M059J (cell line): ENCODE measurements around the gene PRKG2. TPM values are rescaled to one million over a fixed set of nuclear protein-coding genes. Genes with fewer than 3 reads are reported as not detected.
"Not testable (repeated sequence)": the region's sequence is repeated elsewhere in the genome, so short reads cannot be mapped to it uniquely, and the experiment has no call there.

Experiments used
- DNase-seq: peaks from one replicate; pipeline ENCODE4 v3.0.0-alpha.2; 2012; ENCODE audit warnings: low read depth
- total RNA-seq: library from RNA; depleted of rRNA; stranded (reverse); fragments of >200 nt; shearing (Covaris generic); gene quantifications from 2 replicates; pipeline ENCODE4 v1.2.3, GENCODE V29; 2014

The PRKG2 gene
- total RNA-seq, 1 experiment from 2014 or later, result 1.1 TPM

DNA sequence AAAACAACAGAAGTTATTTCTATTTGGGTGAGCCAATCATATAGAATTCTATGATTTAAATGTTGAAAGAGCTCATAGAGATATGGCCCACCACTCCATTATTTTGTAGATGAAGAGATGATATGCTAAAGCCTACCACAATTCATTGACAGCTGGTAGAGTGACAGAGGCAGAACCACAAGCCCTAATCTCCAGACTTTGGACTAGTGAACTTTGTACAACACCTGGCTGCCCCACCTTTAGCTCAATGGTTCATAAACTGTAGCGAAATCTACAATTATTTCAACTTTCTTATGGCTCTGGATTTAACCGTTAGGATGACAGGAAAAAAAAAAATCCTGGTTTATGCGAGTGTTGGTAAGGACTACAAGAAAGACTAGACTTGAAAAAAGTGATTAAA lies 50.9 kb downstream of the PRKG2 start:
- no peak for DNase-seq

DNA sequence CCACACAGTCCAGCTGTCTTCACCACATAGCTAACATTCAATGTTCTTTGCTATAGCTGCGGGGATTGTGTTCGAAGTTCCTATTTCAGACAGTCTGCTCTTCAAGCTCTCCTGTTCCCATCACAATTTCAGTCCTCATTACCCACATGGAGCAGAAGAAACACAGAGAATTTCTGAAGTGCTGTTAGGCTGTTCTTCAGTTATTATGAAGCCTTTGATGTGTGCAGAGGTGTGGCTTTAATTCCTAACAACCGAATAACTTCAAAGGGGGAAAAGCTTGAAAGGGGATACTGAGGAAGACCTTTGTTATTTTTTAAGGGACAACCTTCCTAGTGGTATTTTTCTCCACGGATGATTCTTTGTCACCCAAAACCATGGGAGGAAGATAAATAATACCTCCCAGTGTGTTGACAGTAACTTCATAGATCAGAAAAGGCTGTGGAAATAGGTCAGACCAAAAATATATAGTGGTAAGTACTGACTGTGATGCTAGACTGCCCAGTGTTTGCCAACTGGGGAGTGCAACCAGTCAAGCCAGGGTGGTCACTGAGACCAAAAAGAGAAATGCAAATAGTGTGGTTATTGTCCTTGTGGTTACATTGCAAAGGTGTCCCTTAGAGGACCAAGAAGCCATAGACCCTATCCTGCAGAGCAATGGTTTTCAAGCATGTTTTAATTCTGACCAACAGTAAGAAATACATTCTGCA lies 52.1 kb downstream of the PRKG2 start:
- DNase-seq, result no peak

DNA sequence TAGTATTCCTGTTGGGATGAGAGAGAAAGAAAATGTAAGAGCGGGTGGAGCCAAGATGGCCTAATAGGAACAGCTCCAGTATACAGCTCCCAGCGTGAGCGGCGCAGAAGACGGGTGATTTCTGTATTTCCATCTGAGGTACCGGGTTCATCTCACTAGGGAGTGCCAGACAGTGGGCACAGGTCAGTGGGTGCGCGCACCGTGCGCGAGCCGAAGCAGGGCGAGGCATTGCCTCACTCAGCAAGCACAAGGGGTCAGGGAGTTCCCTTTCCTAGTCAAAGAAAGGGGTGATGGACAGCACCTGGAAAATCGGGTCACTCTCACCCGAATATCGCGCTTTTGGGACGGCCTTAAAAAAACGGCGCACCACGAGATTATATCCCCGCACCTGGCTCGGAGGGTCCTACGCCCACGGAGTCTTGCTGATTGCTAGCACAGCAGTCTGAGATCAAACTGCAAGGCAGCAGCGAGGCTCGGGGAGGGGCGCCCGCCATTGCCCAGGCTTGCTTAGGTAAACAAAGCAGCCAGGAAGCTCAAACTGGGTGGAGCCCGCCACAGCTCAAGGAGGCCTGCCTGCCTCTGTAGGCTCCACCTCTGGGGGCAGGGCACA lies 61.2 kb downstream of the PRKG2 start:
- DNase-seq, result not testable (repeated sequence)

DNA sequence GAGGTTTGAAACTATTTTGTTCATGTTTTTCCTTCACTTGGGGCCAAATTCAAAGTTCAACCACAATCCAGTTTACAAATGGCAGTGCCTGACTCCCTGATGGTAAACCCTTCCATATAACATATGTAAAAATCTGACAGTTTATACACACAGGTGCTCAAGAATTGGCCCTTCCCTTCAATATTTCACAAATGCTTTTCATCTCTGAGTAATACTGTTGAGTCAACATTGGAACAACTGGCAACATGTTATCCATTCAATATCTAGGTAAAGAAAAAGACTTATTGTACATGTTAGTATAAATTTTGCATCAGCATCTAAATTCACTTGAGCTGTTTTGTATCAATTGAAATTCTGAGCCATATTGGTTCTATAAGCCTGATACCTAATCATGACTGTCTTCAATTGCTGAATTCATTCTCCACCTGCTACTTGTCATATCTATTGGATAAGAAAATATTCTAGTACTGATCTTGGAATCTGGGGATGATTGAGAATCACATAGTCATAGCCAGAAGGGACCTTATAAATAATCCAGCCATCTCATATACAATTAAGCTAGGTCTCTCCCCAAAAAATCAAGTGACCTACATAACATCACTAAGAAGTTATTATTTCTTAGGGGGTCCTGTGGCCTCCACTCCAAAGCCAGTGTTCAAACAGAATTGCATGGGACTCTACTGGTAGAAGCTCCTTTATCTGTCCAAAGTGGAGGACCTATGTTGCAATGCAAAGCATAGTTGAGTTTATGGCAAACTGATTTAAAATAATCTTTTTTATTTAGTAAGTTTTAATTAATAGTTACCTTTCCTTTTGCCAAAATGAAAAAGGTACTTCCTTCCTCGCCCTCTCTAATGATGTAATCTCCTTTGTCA lies 61.9 kb downstream of the PRKG2 start:
- DNase-seq, result no peak

DNA sequence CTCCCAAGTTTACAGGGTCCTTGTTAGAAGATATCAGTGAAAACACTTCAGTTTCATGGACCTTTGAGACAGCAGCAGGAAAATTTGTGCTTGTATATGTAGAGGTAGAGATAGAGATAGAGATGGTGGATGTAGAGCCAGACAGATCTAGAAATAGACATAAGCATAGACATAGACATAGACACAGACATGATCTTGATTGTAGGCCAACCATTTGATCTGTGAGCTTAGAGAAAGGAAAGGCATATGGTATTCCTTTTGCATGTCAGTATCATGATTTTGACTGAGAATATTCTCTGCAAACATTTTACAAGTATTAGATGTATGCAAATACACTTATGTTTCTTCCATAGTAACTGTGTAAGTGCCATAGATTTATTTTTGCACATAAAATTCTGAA lies 65.0 kb downstream of the PRKG2 start:
- no peak for DNase-seq

DNA sequence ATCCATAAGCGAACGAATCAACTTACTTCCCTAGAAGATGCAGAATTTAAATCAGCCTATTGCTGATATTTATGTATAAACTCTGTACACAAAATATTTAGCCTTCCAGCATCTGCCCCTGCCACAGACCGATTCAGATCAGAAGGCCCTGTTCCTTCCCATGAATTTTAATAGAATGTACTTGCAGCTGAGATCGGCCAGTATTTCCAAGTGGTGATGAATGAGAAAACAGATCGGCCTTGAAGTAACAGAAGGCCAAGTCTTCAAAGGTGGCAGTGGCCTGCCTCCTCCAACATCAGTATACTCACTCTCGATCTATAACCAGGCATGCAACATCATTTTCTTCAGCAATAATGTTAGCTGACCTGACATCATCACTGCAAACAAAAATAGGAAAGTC lies 66.4 kb downstream of the PRKG2 start:
- DNase-seq, result no peak

DNA sequence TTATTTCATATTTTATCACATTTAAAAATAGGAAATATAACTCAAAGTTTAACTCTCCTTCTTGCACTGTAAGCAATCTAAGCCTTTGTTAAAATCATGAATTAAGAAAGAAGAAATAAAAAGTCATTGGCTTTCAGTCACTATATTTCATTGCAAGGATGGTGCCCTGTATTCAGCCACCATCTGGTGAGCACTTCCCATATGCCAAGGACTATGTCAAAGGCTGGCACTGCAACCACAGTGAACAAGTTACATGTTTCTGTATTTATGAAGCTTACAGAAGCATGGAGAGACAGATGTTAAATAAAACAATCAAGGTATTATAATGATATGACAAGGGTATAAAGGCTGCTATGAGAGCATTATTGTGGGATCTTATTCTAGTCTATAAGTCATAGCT lies 68.6 kb downstream of the PRKG2 start:
- DNase-seq, result no peak

DNA sequence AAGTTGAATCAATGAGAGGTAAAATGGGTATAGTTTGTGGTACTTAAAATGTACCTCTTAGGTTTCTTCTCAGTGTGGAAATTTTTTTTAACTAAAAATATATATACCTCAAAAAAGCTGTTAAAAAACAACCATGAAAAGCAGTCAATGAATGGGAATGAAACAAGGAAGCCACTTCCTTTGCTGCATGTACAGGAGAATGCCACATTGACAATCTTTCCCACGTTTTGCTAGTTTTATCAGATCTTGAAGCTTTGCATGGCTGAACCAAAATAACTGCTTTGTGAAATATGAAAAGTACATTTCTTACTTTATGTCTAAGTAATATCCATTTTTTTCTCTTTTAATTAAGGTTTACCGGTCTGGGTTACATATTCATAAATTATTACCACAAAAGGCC lies 71.8 kb downstream of the PRKG2 start:
- no peak for DNase-seq

DNA sequence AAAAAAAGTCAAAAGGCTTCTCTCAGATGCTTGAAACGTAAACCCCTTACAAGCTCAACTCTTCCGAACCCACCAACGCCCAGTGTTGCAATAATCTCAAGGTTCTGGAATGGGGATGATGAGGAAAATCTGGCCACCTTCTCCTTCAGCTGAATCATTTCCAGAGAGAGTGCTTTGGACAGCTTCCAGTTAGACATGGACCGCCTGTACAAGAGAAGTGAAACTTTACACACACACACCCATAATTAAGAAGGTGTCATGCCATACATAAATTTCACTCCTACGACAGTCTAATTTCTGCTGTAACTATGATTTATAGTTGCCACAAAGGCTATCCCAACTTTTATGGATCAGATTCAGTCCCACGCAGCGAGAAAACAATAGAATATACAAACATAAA lies 72.3 kb downstream of the PRKG2 start:
- no peak for DNase-seq

DNA sequence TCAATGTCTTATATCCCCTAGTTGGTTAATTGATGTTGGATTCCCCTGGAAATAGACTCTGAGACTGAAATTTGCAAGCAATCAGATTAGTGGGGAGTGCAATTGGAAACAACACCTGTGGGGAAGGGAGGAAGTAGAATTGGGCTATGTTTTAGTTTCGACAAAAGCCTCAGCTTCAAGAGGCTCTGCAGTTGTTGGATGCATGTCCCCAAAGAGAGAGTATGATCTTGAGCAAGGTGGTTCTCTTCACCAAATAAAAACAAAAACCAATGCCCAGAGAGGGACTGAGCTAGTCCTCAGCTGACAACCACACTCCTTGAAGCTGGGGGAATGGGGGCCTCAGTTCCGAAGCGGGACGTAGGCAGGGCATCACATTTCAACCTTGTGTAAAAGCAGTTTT lies 77.1 kb downstream of the PRKG2 start:
- DNase-seq, result no peak

DNA sequence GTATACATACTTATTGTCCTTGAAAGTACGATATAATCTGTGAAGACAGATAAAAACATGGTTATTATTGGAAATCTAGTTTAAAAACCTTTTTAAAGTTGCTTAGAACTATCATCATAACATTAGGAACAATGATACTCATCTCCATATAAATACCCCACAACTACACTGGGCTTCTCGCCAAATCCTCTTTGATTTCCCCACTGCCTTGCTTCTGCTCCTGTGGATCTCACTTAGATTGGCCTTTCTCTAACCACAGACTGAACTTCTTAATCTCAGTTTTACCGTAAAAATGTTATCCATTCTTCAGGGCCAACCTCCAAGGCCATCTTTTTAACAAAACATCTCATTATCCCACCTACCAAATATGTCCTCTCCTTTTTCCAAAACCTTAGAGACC lies 77.6 kb downstream of the PRKG2 start:
- DNase-seq, result peak; percentile 69

DNA sequence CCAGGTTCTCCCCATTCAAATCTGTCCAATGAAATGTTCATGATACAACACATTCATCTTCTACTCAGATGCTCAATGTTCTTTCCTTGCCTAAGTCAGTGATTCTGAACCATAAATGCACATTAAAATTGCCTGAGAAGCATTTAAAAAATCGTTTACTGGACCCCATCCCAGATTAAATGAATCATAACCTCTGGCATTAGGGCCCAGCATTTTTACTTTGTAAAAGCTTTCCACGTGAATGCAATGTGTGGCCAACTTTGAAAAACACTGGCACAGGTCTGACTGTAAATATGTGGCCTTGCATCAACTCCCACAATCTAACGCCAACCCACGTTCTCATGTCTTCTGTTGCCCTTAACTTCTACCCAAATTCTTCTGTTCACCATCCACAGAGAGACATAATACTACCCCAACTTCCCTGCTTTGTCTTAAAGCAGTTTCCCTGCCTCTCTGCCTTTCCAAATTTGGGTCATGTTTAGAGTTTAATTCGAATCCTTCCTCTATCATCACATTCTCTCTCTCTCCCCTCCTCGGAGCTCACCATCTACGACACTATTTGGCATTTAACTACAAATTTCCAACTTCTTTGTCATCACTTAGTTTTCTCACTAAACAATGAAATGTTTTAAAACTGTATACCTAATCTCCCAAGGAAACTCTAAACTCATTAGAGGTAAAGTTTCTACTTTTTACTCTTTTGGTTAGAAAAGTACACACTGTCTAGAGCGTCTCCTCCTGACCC lies 78.7 kb downstream of the PRKG2 start:
- peak; percentile 83 for DNase-seq

DNA sequence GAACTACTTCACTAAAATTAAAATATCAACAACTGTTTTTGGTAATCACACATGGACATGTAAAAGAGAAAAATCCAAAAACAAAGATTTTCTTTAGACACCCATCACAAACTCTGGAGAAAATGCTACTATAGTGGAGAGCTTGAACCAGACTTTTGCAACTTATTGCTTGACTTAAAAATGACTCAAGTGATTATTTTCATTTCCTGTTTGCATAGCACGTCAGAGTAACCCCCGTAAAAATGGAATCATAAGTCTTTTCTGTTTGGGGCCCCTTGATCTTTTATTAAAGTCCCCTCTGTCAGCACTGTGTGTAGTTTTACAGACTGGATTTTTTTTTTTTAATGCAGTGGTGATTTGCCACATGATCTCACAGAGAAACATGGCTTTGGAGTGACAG lies 79.5 kb downstream of the PRKG2 start:
- DNase-seq, result peak; percentile 25

DNA sequence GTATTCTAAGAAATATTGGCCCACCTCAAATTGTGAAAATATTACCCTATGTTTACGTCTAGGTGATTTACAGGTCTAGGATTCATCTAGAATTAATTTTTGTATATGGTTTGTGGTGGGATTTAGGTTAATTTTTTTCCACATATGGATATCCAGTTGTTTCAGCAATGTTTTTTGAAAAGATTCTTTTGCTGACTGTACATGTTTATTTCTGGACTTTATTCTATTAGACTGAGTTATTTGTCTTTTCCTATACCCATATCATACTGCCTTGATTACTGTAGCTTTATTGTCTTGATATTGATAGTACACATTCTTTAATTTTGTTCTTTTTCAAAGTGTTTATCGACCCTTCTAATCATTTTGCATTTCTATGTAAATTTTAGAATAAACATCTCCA lies 83.5 kb downstream of the PRKG2 start:
- no peak for DNase-seq

DNA sequence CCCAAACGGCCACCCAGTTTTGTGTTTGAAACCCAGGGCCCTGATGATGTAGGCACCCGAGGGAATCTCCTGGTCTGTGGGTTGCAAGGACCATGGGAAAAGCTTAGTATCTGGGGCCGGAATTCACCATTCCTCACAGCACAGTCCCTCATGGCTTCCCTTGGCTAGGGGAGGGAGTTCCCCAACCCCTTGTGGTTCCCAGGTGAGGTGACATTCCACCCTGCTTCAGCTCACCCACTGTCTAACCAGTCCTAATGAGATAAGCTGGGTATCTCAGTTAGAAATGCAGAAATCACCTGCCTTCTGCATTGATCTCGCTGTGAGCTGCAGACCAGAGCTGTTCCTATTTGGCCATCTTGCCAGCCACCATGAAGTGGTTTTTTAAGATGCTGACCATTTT lies 84.0 kb downstream of the PRKG2 start:
- no peak for DNase-seq

DNA sequence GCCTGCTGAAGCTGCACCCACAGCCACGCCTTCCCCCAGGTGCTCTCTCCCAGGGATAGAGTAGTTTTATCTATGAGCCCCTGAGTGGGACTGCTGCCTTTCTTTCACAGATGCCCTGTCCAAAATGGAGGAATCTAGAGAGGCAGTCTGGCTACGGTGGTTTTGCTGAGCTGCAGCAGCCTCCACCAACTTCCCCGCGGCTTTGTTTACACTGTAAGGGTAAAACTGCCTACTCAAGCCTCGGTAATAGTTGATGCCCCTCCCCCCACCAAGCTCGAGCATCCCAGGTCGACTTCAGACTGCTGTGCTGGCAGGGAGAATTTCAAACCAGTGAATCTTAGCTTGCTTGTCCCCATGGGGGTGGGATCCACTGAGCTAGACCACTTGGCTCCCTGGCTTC lies 84.5 kb downstream of the PRKG2 start:
- peak; percentile 34 for DNase-seq

DNA sequence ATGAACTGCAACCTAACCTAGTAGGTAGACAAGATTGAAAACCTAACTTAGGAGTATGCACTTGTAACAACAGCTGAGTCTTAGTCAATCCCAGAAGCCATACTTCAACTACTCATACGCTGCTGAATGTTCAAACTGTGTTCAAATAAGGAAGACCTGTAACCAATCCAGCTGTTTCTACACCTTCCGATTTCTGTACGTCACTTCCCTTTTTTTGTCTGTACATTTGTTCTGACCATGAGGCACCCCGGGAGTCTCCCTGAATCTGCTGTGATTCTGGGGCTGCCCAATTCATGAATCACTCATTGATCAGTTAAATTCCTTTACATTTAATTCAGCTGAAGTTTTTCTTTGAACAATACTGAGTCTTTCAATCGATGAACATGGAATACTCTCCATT lies 95.0 kb downstream of the PRKG2 start:
- no peak for DNase-seq

DNA sequence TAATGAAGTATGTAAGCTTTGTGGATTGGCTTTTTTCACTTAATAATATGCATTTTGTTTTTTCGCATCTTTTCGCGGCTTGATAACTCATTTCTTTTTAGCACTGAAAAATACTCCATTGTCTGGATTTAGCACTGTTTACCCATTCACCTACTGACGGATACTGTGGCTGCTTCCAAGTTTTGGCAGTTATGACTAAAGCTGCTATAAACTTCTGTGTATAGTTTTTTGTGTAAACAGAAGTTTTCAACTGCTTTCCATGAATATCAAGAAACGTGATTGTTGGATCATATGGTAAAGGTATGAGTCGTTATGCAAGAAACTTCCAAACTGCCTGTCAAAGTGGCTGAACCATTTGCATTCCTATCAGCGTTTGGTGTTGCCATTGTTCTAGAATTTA lies 96.9 kb downstream of the PRKG2 start:
- DNase-seq, result peak; percentile 19

DNA sequence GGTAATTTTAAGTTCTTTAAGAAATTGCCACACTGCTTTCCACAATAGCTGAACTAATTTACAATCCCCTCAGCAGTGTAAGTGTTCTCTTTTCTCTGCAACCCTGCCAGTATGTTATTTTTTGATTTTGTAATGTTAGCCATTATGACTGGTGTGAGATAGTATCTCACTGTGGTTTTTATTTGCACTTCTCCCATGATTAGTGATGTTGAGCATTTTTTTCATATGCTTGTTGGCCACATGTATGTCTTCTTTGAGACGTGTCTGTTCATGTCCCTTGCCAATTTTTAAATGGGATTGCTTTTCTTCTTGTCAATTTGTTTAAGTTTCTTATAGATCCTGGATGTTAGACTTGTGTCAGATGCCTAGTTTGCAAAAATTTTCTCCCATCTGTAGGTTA lies 98.5 kb downstream of the PRKG2 start:
- no peak for DNase-seq

DNA sequence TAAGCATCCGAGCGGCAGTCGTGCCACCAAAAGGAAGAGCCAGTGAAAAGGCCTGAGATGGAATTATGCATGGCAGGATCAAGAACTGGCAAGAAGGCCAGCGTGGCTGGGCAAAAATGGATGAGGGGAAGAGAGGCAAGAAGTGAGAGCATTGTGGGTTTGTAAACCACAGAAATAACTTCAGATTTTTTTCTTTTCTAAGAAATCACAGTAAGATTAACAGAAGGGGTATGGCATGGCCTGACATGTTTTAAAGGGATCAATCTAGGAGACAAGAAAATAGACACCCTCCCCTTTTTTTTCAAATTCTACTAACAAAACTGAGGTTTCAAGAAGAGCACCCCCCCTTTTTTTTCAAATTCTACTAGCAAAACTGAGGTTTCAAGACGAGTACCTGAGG lies 102.0 kb downstream of the PRKG2 start:
- DNase-seq, result peak; percentile 6

DNA sequence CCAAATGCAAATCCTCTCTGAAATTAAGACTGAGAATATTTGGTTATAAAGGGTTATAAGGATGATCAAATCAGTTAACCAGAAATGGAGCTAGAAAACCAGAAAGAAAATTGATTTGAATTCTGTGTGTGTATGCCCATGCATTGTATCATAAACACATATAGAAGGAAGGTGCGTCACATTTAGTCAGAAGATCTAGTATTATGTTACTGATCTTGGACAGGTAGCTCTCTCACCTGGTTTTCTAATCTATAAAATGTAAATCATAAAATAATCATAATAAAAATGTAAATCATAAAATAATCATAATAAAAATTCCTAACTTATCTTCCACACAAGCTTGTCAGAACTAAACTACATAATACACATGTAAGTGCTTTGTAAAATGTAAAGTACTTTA lies 105.7 kb downstream of the PRKG2 start:
- DNase-seq, result no peak

DNA sequence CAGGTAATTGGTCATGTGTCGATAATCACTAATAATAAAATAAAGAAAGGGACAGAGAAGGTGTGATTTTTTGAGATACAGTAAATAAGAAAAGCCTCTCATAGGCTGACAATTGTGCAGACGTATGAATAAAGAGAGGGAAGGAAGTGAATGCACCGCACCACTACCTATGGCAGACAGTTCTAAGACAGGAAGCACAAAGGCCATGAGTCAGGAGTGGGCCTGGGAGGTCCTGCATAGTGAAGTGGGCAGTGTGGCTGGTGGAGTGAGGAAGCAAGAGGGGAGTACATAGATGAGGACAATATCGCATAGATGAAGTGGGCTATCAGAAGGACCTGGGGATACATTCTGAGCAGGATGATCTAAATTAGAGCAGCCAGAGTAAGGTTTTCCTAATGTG lies 108.9 kb downstream of the PRKG2 start:
- no peak for DNase-seq
